Measurements from ENCODE around the gene IKZF3.

GRCh38 chr17:39868554-39868942 is 4.4 kb upstream of the IKZF3 start:
- TF ChIP-seq GATA2 (IDR thresholded peaks at IDR 0.05; ENCODE audit: low read depth, low read length) (no peak), GATA3 (IDR thresholded peaks at IDR 0.05; ENCODE audit: low read depth, low read length) (no peak)
